ENCODE measurements around the gene PARP4. TPM values are rescaled to one million over a fixed set of nuclear protein-coding genes. Genes with fewer than 3 reads are reported as not detected.
"Not testable (repeated sequence)": the region's sequence is repeated elsewhere in the genome, so short reads cannot be mapped to it uniquely, and the experiment has no call there.

Gene PARP4
- total and polyA plus RNA-seq, 2 donors (not counting 3 experiments of a cell fraction or from before 2014, with no cell fraction given), result 37.1 to 71.7 TPM

- CTCF ChIA-PET, result interaction anchor here (0.9 kb wide), 1 partner anchor 240 kb away, joined by 3 read pairs; no protein-coding TSS in a partner anchor
- H4K20me1 ChIP-seq (replicated peaks; ENCODE audit: control insufficient read depth, extremely low read depth, insufficient read depth, low read length); POLR2A ChIA-PET; H3K27ac ChIP-seq (ENCODE audit: insufficient read depth, low read depth, low read length); DNase-seq (ENCODE audit: low read depth, low spot score); H3K9me3 ChIP-seq (replicated peaks; ENCODE audit: control insufficient read depth, insufficient read depth, low read length); dilution Hi-C loops (cut with MboI; ENCODE audit: extremely low pct_ligation_motif_present, low sequenced_read_pairs); H2AFZ ChIP-seq (ENCODE audit: low read depth, low read length); H3K9ac ChIP-seq (replicated peaks; ENCODE audit: extremely low read depth, insufficient read depth, low read length); FAIRE-seq; H3K36me3 ChIP-seq (ENCODE audit: control insufficient read depth in 2 of 2, extremely low read depth in 1 of 2, insufficient read depth in 2 of 2, low read length in 2 of 2); H3K9me1 ChIP-seq (replicated peaks; ENCODE audit: control insufficient read depth, extremely low read depth, insufficient read depth, low read length); H3K4me1 ChIP-seq (ENCODE audit: control insufficient read depth, extremely low read depth, insufficient read depth, low read length); BruUV-seq (replicated peaks); H3K4me2 ChIP-seq (ENCODE audit: insufficient read depth, low read length); H3K79me2 ChIP-seq (ENCODE audit: control insufficient read depth, insufficient read depth, low read length); H3K4me3 ChIP-seq (replicated peaks in 1 of 3; ENCODE audit: insufficient read depth in 1 of 3, low read depth in 1 of 3, low read length in 3 of 3); H3K27me3 ChIP-seq (ENCODE audit: control insufficient read depth in 2 of 2, insufficient read depth in 2 of 2, low read length in 2 of 2): not testable (repeated sequence)
- intact Hi-C loops (cut with micrococcal nuclease), result loop anchor here (2.0 kb wide), 1 partner anchor 61 kb away; no protein-coding TSS in a partner anchor
Observed at GRCh38 chr13:24553892-24554291, 41.3 kb upstream of the PARP4 start.

- not testable (repeated sequence) for BruUV-seq (replicated peaks)
Observed at GRCh38 chr13:24541476-24542352, 29.1 kb upstream of the PARP4 start.

More at GRCh38 chr13:24541476-24542352, 29.1 kb upstream of the PARP4 start:
- H3K27me3 ChIP-seq (ENCODE audit: control insufficient read depth in 2 of 2, insufficient read depth in 2 of 2, low read length in 2 of 2), result peaks cover 3 to 31% of the 10 kb centered on the region in 2 experiments
- H3K9ac ChIP-seq (replicated peaks; ENCODE audit: extremely low read depth, insufficient read depth, low read length); H3K9me3 ChIP-seq (replicated peaks; ENCODE audit: control insufficient read depth, insufficient read depth, low read length); POLR2A ChIA-PET; H3K36me3 ChIP-seq (ENCODE audit: control insufficient read depth in 2 of 2, extremely low read depth in 1 of 2, insufficient read depth in 2 of 2, low read length in 2 of 2); H4K20me1 ChIP-seq (replicated peaks; ENCODE audit: control insufficient read depth, extremely low read depth, insufficient read depth, low read length); dilution Hi-C loops (cut with MboI; ENCODE audit: extremely low pct_ligation_motif_present, low sequenced_read_pairs); H3K27ac ChIP-seq (ENCODE audit: insufficient read depth, low read depth, low read length); H3K9me1 ChIP-seq (replicated peaks; ENCODE audit: control insufficient read depth, extremely low read depth, insufficient read depth, low read length); H3K79me2 ChIP-seq (ENCODE audit: control insufficient read depth, insufficient read depth, low read length); H3K4me1 ChIP-seq (ENCODE audit: control insufficient read depth, extremely low read depth, insufficient read depth, low read length): not testable (repeated sequence)
- H3K4me3 ChIP-seq (replicated peaks in 1 of 3; ENCODE audit: insufficient read depth in 1 of 3, low read depth in 1 of 3, low read length in 3 of 3), result peak overlapping the region; percentile 23 to 62 (median 27)
- peak; percentile 11 for DNase-seq (ENCODE audit: low read depth, low spot score)
- H3K4me2 ChIP-seq (ENCODE audit: insufficient read depth, low read length), result peak overlapping the region; percentile 68
- CTCF ChIA-PET, result interaction anchor here (1.3 to 1.9 kb wide), 3 partner anchors 15 to 29 kb away, joined by 3 to 7 read pairs (median 4); partner anchors contain the start of gene PARP4
- intact Hi-C loops (cut with micrococcal nuclease), result loop anchor here (2.0 to 5.0 kb wide), 2 partner anchors 29 to 39 kb away; partner anchors contain the start of gene PARP4
- peak; percentile 55 for FAIRE-seq
- peak; percentile 57 for TF ChIP-seq EZH2 (IDR thresholded peaks at IDR 0.05; ENCODE audit: borderline replicate concordance, low read depth, low read length, severe bottlenecking)
- H2AFZ ChIP-seq (ENCODE audit: low read depth, low read length), result peak overlapping the region; percentile 92

All from endothelial cell of umbilical vein (primary cell).